Hematopoietic multipotent progenitor cell treated with erythropoietin and hydrocortisone succinate and interleukin-3 and kit ligand, for 15 days (in vitro differentiated cells): ENCODE measurements around the gene HMX2.
A peak's percentile ranks its signal among the peaks of the same experiment; 100 is the strongest.

Experiments used
- DNase-seq: peaks from one replicate; pipeline ENCODE4 v3.0.0-alpha.2; 2015; ENCODE audit warnings: low spot score

Gene HMX2

DNA sequence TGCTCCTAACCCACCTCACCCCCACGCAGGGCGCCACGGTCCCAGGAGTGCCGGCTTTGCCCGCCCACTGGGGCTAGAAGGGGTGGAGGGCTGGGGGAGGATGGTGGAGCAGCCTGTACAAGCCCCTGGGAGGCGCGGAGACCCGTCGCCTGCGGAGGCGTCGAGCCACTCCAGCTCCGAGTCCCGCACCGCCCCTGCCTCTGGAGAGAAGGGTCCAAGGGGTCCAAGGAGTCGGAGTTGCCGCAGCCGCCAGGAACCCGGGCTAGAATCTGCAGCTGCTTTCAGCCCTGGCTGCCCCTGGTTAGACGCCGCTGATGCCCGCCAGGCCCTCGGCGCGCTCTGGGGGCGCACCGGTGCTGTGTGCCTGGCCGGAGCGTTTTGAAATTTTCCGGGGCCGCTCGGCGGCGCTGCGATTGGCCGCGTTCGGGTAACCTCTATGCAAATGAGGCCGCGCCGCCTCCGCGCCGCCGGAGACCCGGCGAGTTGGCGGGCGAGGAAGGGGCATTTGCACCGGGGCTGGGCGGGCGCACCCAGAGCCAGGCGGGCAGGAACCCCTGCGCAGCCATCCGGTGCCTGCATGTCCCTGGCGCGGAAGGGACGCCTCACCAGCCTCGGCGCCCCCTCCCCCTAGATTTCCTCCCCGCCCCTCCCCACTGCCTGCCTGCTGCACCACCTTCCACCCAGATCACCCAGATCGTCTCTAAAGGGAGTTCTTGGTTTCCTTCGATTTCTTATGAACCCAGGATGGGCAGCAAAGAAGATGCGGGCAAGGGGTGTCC lies at the start of gene HMX2:
Gene HMX2 (plus strand): TSS at position 502 of the 779 bp plus-strand sequence. CDS start 243 bp downstream, at position 745.
- DNase-seq: no peak

DNA sequence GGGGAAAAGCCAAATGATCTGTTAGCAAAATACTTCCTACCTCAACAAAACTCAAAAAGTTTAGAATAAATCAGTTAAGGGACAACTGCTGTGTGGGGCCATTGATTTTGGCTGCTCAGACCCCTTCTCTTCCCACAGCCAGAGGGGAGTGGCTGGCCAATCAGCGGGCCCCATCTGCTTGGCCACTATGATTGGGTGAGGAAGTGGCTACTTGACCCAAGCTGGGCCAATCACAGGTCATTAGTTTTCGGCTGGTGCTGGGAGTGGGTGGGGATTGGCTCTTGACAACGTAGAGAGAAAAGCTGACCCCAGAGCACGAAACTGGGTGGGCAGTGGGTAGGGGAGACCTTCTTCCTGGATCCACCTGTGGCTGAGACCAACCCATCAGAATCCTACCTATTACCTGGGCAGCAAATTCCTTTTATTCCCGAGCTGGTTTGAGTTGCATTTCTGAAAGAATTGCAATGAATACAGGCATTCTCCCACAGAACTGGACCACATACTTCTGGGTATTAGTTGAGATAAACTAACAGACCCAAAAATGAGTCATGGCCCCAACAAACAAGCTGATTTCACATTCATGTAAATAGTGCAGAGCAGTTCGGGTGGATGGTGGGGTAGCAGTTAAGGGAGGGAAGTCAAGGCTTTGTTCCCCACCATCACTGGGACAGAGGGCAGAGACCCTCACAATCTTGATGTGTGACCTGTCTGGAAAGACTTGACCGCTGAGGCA lies 47.7 kb upstream of the HMX2 start:
- DNase-seq: no peak

- DNase-seq: no peak
Measured at GRCh38 chr10:123101872-123102271, 46.1 kb upstream of the HMX2 start.

- DNase-seq: no peak
Measured at GRCh38 chr10:123102673-123103072, 45.3 kb upstream of the HMX2 start.

DNA sequence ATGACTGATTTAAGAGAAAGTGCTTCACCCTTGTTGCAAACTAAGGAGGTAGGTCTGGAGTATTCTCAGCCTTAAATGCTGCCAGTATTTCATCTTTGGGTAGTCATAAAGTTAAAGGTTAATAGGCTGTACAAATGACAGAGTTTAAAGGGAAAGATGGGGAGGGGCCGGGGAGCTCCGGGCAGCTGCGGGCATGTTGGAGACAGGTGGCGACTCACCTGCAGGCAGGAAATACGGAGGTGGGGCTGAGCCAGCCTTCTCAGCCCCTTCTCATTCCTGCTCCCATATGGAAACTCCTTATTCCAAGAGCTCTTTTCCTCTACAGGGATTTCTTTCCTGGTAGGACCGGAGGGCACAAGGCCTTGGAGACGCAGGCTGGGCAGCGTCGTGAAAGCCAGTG lies 44.0 kb upstream of the HMX2 start:
- no peak for DNase-seq

GRCh38 chr10:123109466-123109865 lies 38.5 kb upstream of the HMX2 start:
- no peak for DNase-seq

DNA sequence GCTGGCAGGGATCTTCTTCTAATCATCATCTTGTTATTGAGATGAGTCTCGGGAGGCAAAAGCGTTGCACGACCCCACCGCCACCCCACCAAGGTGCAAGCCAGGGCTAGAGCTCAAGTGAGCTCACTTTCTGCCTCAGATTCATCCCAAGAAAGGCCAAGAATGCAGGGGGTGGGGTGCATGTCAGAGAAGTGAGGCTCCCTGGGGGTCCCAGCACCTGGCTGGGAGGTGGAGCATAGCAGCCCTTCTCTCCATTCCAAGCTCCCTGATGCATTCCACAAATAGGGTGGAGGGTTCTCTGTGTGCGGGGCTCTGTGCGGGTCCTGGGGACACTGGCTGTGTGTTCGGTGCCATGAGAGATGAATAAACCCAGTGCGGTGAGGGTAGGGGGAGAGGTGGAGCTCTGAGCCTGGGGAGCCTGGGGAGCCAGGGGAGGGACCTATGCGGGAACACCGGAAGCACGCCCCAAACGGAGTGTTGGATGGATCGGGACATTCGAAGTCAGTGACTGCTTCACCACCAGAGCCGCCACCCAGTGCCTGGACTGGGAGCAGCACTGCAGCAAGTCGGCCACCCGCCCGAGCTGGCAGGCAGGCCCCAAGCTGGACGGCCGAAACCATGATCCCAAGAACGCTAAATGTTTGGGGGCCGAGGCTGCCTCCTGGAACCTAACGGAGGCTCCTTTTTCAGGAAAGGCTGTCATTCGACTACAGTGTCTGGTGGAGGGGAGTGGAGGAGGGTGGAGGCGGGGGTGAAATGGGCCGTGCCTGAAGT lies 30.1 kb upstream of the HMX2 start:
- no peak for DNase-seq

GRCh38 chr10:123119081-123119480 lies 28.9 kb upstream of the HMX2 start:
- DNase-seq: no peak

DNA sequence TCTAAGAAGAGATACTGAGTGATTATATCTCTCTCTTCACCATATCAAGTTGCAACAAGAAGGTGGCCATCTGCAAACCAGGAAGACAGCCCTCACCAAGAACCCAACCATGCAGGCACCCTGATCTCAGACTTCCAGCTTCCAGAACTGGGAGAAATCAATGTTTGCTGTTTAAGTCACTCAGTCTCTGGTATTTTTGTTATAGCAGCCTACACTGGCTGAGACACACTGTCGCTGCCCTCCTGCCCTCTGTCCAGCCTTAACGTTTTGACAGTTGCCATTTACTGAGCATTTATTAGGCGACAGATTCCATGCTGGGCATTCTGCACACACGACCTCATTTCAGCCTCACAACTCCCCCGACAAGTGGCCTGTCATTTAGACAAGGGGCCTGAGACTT lies 21.7 kb upstream of the HMX2 start:
- DNase-seq: no peak

GRCh38 chr10:123129618-123130271 lies 18.2 kb upstream of the HMX2 start:
- no peak for DNase-seq

- DNase-seq: peak; percentile 67
Measured at GRCh38 chr10:123132576-123133477, 15.1 kb upstream of the HMX2 start.

- no peak for DNase-seq
Measured at GRCh38 chr10:123133541-123134342, 14.2 kb upstream of the HMX2 start.

- DNase-seq: no peak
Measured at GRCh38 chr10:123134343-123134914, 13.5 kb upstream of the HMX2 start.

- DNase-seq: no peak
Measured at GRCh38 chr10:123134915-123135414, 13.0 kb upstream of the HMX2 start.

GRCh38 chr10:123135415-123136141 lies 12.4 kb upstream of the HMX2 start, which contains the start of gene HMX3:
Gene HMX3 (plus strand): TSS chr10:123135970. CDS start chr10:123136051, 81 bp downstream.
- DNase-seq: no peak

DNA sequence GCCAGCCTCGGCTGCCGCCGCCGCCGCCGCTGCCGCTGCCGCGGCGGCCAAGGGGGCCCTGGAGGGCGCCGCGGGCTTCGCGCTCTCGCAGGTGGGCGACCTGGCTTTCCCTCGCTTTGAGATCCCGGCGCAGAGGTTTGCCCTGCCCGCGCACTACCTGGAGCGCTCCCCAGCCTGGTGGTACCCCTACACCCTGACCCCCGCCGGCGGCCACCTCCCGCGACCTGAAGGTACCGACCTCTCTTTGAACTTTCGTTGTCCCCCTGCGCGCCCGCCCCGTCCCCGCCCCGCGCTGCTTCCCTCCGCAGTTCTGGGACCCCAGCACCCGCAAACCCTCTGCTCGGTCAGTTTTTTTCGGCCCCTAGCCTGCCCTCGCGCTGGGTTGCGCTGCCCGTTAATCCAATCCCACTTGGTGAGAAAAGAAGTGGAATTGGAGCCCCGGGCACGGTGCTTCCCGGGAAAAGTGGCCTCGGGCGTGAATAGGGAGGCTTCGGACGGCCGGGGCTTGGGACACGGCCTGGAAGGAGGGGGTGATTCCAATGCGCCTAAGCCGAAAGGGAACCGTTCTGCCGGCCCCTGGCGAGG lies 11.6 kb upstream of the HMX2 start:
- no peak for DNase-seq

- DNase-seq: no peak
Measured at GRCh38 chr10:123136806-123137642, 10.9 kb upstream of the HMX2 start.

DNA sequence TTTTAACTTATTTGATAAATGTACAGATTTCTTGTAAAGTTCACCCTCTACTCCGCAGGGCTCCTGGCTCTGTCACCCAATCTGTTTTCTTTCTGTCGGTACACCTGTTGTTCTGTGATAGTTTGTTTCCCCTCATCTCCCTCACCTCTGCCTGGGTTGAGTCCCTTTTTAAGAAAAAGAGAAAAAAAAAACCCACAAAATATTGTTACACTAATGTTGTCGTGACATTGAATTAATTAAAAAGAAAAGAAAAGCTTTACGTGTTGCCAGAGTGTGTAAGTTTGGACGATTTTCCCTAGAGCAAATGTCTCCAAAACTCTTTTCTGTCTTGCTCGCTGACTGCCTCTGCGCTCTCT lies 8.8 kb upstream of the HMX2 start:
- DNase-seq: no peak
